IPS DF 4.7 (cell line): ENCODE results near the gene DOCK11.
"Not testable (repeated sequence)": the region's sequence is repeated elsewhere in the genome, so short reads cannot be mapped to it uniquely, and the experiment has no call there.

Experiments used
- DNase-seq: peaks from one replicate; pipeline ENCODE4 v3.0.0-alpha.2; 2013; ENCODE audit warnings: low spot score; ENCODE audit errors: extremely low read depth

Gene DOCK11

DNA sequence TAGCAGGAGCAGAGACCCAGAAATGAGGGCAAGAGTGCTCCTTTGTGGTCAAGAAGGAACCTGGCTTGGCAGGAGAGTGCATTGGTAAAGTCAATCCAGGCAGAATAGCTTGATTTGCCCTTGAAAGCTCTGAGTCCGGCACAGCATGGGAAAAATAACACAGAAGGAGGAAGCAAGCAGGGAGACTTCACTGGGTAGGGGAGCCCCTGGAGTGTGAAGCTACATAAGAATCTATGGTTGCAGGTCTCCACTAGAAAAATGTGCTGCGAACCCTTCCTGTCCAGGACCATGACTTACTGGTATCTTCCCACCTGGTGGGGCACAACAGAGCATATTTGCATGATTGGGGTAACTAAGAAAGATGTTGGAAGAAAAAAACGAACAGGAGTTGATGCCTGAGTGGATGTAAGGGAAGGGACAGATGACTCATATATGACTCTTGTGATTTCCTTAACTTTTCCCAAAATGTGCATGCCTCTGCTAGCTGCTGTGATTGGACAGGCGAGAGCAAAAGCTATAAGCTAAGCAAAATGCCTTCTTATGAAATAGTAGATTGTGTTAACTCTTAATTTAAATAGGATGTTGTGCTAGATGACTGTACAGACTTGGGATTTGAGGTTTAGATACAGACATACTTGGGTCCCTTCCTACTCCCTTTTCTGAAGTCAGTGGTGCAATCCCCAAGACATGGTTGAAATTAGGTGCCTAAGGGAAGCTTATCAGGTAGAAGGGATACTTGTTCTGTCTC, 235.1 kb downstream of the DOCK11 start:
- no peak for DNase-seq

DNA sequence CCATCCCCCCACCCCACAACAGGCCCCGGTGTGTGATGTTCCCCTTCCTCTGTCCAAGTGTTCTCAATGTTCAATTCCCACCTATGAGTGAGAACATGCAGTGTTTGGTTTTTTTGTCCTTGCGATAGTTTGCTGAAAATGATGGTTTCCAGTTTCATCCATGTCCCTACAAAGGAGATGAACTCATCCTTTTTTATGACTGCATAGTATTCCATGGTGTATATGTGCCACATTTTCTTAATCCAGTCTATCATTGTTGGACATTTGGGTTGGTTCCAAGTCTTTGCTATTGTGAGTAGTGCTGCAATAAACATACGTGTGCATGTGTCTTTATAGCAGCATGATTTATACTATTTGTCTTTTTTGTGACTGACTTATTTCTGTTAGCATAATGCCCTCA, 236.9 kb downstream of the DOCK11 start:
- DNase-seq: not testable (repeated sequence)

DNA sequence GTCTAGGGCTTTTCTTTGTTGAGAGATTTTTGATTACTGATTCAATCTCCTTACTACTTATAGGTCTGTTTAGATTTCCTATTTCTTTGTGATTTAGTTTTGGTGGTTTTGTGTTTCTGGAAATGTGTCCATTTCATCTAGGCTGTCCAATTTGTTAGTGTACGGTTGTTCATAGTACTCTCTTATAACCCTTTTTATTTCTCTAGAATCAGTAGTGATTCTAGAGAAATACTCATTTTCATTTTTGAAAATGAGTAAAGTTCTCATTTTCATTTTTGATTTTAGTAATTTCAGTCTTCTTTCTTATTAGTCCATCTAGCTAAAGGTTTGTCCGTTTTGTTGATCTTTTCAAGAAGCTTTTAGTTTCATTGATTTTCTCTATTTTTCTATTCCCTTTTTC, 239.3 kb downstream of the DOCK11 start:
- DNase-seq: no peak
